Measurements from ENCODE around the gene CRACR2B.
A peak's percentile ranks its signal among the peaks of the same experiment; 100 is the strongest.

Gene CRACR2B

GRCh38 chr11:847876-848275 lies 20.2 kb downstream of the CRACR2B start:
- TF ChIP-seq CTCF (IDR thresholded peaks at IDR 0.05; ENCODE audit: insufficient read depth, low read length), result no peak
- TF ChIP-seq SPI1 (IDR thresholded peaks at IDR 0.05; ENCODE audit: borderline replicate concordance, low read depth), result no peak
- no peak for TF ChIP-seq GABPA (IDR thresholded peaks at IDR 0.05; ENCODE audit: low read depth)
- TF ChIP-seq POLR2AphosphoS5 (IDR thresholded peaks at IDR 0.05; ENCODE audit: low read depth), result no peak
- no peak for TF ChIP-seq REST (IDR thresholded peaks at IDR 0.05; ENCODE audit: insufficient replicate concordance, low read depth)
- peaks cover 11% of the 10 kb centered on the region for H3K27me3 ChIP-seq (ENCODE audit: insufficient read depth, poor library complexity, severe bottlenecking)
- no peak for DNase-seq (ENCODE audit: low read depth in 1 of 2, low spot score in 1 of 2)

GRCh38 chr11:848380-848931 lies 20.7 kb downstream of the CRACR2B start:
- H3K27ac ChIP-seq (replicated peaks), result no peak overlapping the region
- H3K27me3 ChIP-seq (ENCODE audit: insufficient read depth, poor library complexity, severe bottlenecking), result peaks cover 11% of the 10 kb centered on the region
- TF ChIP-seq SPI1 (IDR thresholded peaks at IDR 0.05; ENCODE audit: borderline replicate concordance, low read depth) (0 out of 2 replicates have a peak, but pooled peaks have one; percentile 9), CTCF (IDR thresholded peaks at IDR 0.05; ENCODE audit: insufficient read depth, low read length) (peak; percentile 83), GABPA (IDR thresholded peaks at IDR 0.05; ENCODE audit: low read depth) (no peak), POLR2AphosphoS5 (IDR thresholded peaks at IDR 0.05; ENCODE audit: low read depth) (no peak)
- DNase-seq (ENCODE audit: low read depth in 1 of 2, low spot score in 1 of 2), result no peak
- no peak overlapping the region for H3K4me3 ChIP-seq (replicated peaks; ENCODE audit: insufficient read depth, low read length)

More at GRCh38 chr11:847876-848275, 20.2 kb downstream of the CRACR2B start:
- Histone ChIP-seq H3K27ac (replicated peaks) (no peak overlapping the region), H3K4me3 (replicated peaks; ENCODE audit: insufficient read depth, low read length) (no peak overlapping the region)

- no peak overlapping the region for H3K27ac ChIP-seq (replicated peaks)
- no peak overlapping the region for H3K4me3 ChIP-seq (replicated peaks; ENCODE audit: insufficient read depth, low read length)
- H3K27me3 ChIP-seq (ENCODE audit: insufficient read depth, poor library complexity, severe bottlenecking), result peaks cover 11% of the 10 kb centered on the region
- no peak for TF ChIP-seq REST (IDR thresholded peaks at IDR 0.05; ENCODE audit: insufficient replicate concordance, low read depth)
- no peak for TF ChIP-seq GABPA (IDR thresholded peaks at IDR 0.05; ENCODE audit: low read depth)
- TF ChIP-seq CTCF (IDR thresholded peaks at IDR 0.05; ENCODE audit: insufficient read depth, low read length), result no peak
- TF ChIP-seq SPI1 (IDR thresholded peaks at IDR 0.05; ENCODE audit: borderline replicate concordance, low read depth), result no peak
- no peak for TF ChIP-seq POLR2AphosphoS5 (IDR thresholded peaks at IDR 0.05; ENCODE audit: low read depth)
- no peak for DNase-seq (ENCODE audit: low read depth in 1 of 2, low spot score in 1 of 2)
These were observed 21.5 kb downstream of the CRACR2B start for GRCh38 chr11:849104-849824.
